ENCODE data around the gene ANKRD22.

ANKRD22 gene

GRCh38 chr10:88840881-88841280, 10.8 kb downstream of the ANKRD22 start:
- no peak for TF ChIP-seq CTCF (IDR thresholded peaks at IDR 0.05)

DNA sequence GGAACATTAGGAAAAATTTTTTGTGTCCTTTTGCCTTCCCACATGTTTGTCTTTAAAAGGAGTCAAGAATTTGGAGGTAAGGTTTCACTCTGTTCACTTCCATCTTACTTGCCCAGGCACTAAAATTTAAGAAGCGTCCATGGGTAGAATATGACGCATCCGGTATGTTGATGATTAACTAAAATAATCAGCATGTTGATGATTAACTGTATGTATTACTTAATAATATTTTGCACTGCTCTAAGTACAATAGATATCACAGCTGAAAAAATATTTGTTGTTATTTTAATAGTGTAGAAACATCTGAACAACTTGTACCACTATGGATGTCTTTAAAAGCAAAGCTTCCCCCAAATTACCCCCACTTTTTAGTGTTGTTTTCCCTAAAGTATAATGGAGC, 11.5 kb downstream of the ANKRD22 start:
- no peak for TF ChIP-seq CTCF (IDR thresholded peaks at IDR 0.05)

GRCh38 chr10:88838766-88839350, 12.8 kb downstream of the ANKRD22 start:
- TF ChIP-seq CTCF (IDR thresholded peaks at IDR 0.05) = no peak

DNA sequence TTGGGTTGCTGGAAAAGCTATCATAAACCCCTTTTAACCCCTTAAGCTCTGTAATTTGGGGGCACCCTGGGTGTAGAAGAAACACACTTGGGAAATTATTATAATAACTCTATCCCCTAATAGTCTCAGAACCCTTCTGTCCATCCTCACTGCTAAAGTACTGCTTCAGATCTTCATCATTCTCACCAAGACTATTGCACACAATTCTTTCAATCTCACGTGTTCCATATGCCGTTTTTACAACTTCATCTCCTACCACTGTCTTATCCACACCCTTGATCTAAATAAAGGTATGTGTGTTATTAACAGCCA, 15.8 kb downstream of the ANKRD22 start:
- no peak for TF ChIP-seq CTCF (IDR thresholded peaks at IDR 0.05)

- peak; percentile 60 for TF ChIP-seq CTCF (IDR thresholded peaks at IDR 0.05)
These were observed 16.3 kb downstream of the ANKRD22 start for GRCh38 chr10:88835096-88835909.

- no peak for TF ChIP-seq CTCF (IDR thresholded peaks at IDR 0.05)
These were observed 17.9 kb downstream of the ANKRD22 start for GRCh38 chr10:88833723-88834122.

DNA sequence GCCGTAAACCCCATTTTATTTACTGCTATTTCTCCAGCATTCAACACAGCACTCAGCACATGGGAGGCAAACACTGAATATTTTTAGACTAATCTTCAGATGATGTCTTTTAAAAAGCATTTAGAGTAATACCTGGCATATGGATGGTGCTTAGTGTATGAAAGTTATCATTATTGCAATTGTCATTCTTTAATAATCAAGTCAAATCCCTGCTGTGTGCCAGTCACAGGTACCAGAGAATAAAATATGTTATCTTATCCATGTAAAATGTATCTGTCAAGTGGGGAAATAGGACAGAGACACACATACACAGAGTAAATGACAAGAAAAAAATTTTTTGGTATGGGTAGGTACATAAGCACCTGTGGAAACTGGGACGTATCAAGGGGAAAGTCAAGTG, 18.5 kb downstream of the ANKRD22 start:
- TF ChIP-seq CTCF (IDR thresholded peaks at IDR 0.05) = no peak

Data from LNCAP (cell line).